Measurements from ENCODE around the gene PXMP4. TPM values are rescaled to one million over a fixed set of nuclear protein-coding genes. Genes with fewer than 3 reads are reported as not detected.
A peak's percentile ranks its signal among the peaks of the same experiment; 100 is the strongest.

Gene PXMP4
- total RNA-seq, 1 donor from 2014 or later: 6.8 TPM

DNA sequence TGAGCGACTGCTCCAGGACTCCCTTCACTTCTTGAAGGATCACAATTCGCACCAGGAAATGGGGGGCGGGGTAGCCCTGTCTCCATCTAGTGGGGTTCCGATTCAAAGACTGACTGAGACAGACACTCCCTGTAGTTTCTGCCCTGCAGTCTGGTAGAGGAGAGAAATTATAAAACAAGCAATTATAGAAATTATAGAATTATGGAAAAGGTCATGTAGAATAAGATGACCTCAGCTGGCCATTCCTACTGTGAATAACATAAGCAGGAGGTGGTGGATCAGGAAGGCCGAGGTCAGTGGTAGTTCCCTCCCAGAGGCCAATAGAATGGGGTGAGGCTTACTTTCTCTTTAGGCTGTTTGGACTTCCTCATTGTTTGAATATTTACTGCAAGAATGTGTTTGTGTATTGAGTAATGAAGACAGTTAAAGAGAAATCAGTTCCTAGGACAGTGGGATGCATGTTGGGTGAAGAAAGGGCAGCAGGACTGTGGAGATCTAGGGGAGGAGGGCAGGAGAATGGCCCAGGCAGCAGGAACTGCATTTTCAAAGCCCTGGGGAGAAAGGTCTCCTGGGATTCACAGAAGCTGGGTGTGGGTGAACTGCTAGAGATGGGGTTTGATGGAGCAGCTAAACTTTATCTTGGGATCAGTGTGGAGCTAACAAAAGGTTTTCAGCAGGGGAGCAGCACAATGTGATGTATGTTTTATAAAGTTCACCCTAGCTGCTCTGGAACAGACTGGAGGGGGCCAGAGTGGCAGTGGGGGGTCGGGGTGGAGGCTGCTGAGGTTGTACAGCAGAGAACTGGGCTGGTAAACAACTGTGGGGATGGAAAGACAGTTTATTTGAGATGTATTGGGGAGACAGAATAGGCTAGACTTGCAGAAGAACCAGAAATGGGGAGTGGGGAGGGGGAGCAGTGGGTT is 13.8 kb upstream of the PXMP4 start:
- Mint-ChIP-seq H3K36me3 (ENCODE audit: low read depth) (peaks cover 15% of the 10 kb centered on the region), H3K27me3 (no peaks in the 10 kb centered on the region), H3K4me3 (peak overlapping the region; percentile 26), H3K4me1 (peaks cover 31% of the 10 kb centered on the region), H3K9me3 (peaks cover 10% of the 10 kb centered on the region), H3K27ac (peak overlapping the region; percentile 84)
- ATAC-seq (ENCODE audit: low read depth) (peak; percentile 6), DNase-seq (peak; percentile 24)
- ChIA-PET POLR2A (interaction anchor here (0.7 to 3.9 kb wide), 16 partner anchors 13 to 1969 kb away, joined by 4 to 102 read pairs (median 9); partner anchors contain the start of genes ACTL10, CHMP4B, EIF2S2 and PXMP4), CTCF (interaction anchor here (1.1 to 1.6 kb wide), 4 partner anchors 12 to 77 kb away, joined by 3 to 6 read pairs (median 3); partner anchors contain the start of gene CHMP4B)
- TF ChIP-seq, protein P1, sequence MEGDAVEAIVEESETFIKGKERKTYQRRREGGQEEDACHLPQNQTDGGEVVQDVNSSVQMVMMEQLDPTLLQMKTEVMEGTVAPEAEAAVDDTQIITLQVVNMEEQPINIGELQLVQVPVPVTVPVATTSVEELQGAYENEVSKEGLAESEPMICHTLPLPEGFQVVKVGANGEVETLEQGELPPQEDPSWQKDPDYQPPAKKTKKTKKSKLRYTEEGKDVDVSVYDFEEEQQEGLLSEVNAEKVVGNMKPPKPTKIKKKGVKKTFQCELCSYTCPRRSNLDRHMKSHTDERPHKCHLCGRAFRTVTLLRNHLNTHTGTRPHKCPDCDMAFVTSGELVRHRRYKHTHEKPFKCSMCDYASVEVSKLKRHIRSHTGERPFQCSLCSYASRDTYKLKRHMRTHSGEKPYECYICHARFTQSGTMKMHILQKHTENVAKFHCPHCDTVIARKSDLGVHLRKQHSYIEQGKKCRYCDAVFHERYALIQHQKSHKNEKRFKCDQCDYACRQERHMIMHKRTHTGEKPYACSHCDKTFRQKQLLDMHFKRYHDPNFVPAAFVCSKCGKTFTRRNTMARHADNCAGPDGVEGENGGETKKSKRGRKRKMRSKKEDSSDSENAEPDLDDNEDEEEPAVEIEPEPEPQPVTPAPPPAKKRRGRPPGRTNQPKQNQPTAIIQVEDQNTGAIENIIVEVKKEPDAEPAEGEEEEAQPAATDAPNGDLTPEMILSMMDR (IDR thresholded peaks at IDR 0.05): no peak
- intact Hi-C loops (cut with micrococcal nuclease): loop anchor here (1.0 to 5.0 kb wide), 3 partner anchors 123 to 379 kb away; partner anchors contain the start of gene EIF2S2

GRCh38 chr20:33732166-33732970 is 12.3 kb upstream of the PXMP4 start:
- ATAC-seq (ENCODE audit: low read depth): peak; percentile 40
- Mint-ChIP-seq H3K9me3 (peaks cover 10% of the 10 kb centered on the region), H3K36me3 (ENCODE audit: low read depth) (peaks cover 12% of the 10 kb centered on the region), H3K27me3 (no peaks in the 10 kb centered on the region), H3K4me3 (peak overlapping the region; percentile 90), H3K4me1 (peaks cover 26% of the 10 kb centered on the region), H3K27ac (peak overlapping the region; percentile 84)
- DNase-seq: peak; percentile 96
- ChIA-PET POLR2A (interaction anchor here (0.5 to 3.9 kb wide), 27 partner anchors 9 to 1933 kb away, joined by 3 to 102 read pairs (median 5); partner anchors contain the start of genes ACTL10, CBFA2T2, CHMP4B and EIF2S2), CTCF (interaction anchor here (0.9 to 1.6 kb wide), 12 partner anchors 22 to 290 kb away, joined by 3 to 7 read pairs (median 4); partner anchors contain the start of genes ACTL10 and CHMP4B)
- TF ChIP-seq, protein P1 (IDR thresholded peaks at IDR 0.05): no peak
- intact Hi-C loops (cut with micrococcal nuclease): loop anchor here (1.0 to 5.0 kb wide), 8 partner anchors 41 to 380 kb away; partner anchors contain the start of genes ACTL10, CHMP4B, E2F1 and EIF2S2

GRCh38 chr20:33731693-33732165 is 11.6 kb upstream of the PXMP4 start, which contains the start of gene ZNF341:
Gene ZNF341, plus strand, starts transcription at chr20:33731996. Its CDS starts 26 bp downstream, at chr20:33732022.
- ChIA-PET CTCF (interaction anchor here (0.9 to 1.6 kb wide), 8 partner anchors 23 to 291 kb away, joined by 3 to 7 read pairs (median 4); no protein-coding TSS in a partner anchor), POLR2A (interaction anchor here (0.6 to 3.9 kb wide), 16 partner anchors 9 to 381 kb away, joined by 3 to 102 read pairs (median 6); partner anchors contain the start of genes ACTL10, CBFA2T2, CHMP4B and EIF2S2)
- intact Hi-C loops (cut with micrococcal nuclease): loop anchor here (1.0 to 5.0 kb wide), 10 partner anchors 11 to 381 kb away; partner anchors contain the start of genes ACTL10, CHMP4B, E2F1 and EIF2S2
- H3K36me3 Mint-ChIP-seq (ENCODE audit: low read depth): peaks cover 9% of the 10 kb centered on the region
- H3K4me3 Mint-ChIP-seq: peak within 1 kb of the TSS; percentile 90
- TF ChIP-seq, protein P1 (IDR thresholded peaks at IDR 0.05): no peak
- H3K27me3 Mint-ChIP-seq: no peaks in the 10 kb centered on the region
- H3K4me1 Mint-ChIP-seq: peaks cover 26% of the 10 kb centered on the region
- peak within 1 kb of the TSS; percentile 93 for H3K27ac Mint-ChIP-seq
- ATAC-seq (ENCODE audit: low read depth): peak; percentile 79
- DNase-seq: no peak
- H3K9me3 Mint-ChIP-seq: peaks cover 7% of the 10 kb centered on the region

DNA sequence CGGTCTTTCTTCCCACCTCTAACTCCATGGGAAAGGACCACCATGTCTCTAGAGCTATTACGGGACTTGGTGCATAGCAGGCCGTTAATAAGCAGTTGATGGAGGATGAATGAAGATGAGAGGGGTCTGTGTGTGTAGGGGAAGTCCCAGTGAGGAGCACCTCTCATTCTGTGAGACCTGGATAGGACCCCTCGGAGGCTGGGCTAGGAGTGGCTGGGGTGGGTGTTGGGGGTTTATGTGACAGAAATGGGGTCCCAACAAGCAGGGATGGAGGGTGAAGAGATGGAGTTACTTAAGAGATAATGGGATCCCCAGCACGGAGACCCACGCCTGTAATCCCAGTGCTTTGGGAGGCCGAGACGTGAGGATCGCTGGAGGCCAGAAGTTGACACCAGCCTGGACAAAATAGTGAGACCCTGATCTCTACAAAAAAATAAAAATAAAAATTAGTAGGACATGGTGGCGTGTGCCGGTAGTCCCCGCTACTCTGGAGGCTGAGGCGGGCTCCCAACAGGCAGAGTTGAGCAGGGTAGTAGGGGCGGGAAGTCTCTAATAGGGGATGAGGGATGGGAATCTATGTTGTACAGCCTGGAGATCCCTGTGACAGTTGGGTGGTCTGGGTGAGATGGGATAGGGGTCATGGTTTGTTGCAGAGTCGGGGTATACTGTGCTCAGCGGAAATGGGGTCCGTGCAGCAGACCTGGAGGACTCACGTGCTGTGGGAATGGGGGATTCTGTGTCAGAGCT is 11.0 kb upstream of the PXMP4 start:
- Mint-ChIP-seq H3K36me3 (ENCODE audit: low read depth) (peaks cover 4% of the 10 kb centered on the region), H3K27ac (peak overlapping the region; percentile 93), H3K27me3 (no peaks in the 10 kb centered on the region), H3K9me3 (peaks cover 1% of the 10 kb centered on the region), H3K4me1 (peaks cover 26% of the 10 kb centered on the region), H3K4me3 (peak overlapping the region; percentile 84)
- TF ChIP-seq, protein P1 (IDR thresholded peaks at IDR 0.05): no peak
- no peak for DNase-seq
- POLR2A ChIA-PET: interaction anchor here (2.5 to 3.9 kb wide), 4 partner anchors 11 to 381 kb away, joined by 14 to 102 read pairs (median 32); partner anchors contain the start of genes CHMP4B, EIF2S2 and PXMP4
- ATAC-seq (ENCODE audit: low read depth): no peak
- CTCF ChIA-PET: interaction anchor here (1.1 to 1.6 kb wide), 5 partner anchors 48 to 291 kb away, joined by 3 to 7 read pairs (median 4); no protein-coding TSS in a partner anchor
- intact Hi-C loops (cut with micrococcal nuclease): loop anchor here (1.0 to 5.0 kb wide), 3 partner anchors 11 to 274 kb away; partner anchors contain the start of gene PXMP4
